ENCODE data around the gene TMEM151B. TPM values are rescaled to one million over a fixed set of nuclear protein-coding genes. Genes with fewer than 3 reads are reported as not detected.

TMEM151B gene
- total and polyA plus RNA-seq, 2 donors (not counting 1 experiment from before 2014, with no cell fraction given), result 0.01 to 0.10 TPM

- Histone ChIP-seq H3K9ac (ENCODE audit: low read length) (peak overlapping the region; percentile 99), H3K27ac (ENCODE audit: low read length in 2 of 2) (peak overlapping the region; percentile 93 to 99), H3K9me3 (ENCODE audit: control extremely low read depth in 1 of 3, control insufficient read depth in 2 of 3, insufficient read depth in 1 of 3, low read length in 2 of 3) (no peaks in the 10 kb centered on the region), H3K4me2 (replicated peaks; ENCODE audit: low read depth, low read length, poor library complexity, severe bottlenecking) (peak overlapping the region; percentile 97), H3K36me3 (replicated peaks in 1 of 2; ENCODE audit: control extremely low read depth in 1 of 2, control insufficient read depth in 1 of 2, extremely low read depth in 1 of 2, insufficient read depth in 2 of 2, low read length in 1 of 2) (peaks cover 5 to 25% of the 10 kb centered on the region in 2 experiments), H4K20me1 (ENCODE audit: control insufficient read depth, insufficient read depth, low read length, poor library complexity, severe bottlenecking) (peaks cover 35% of the 10 kb centered on the region), H3K4me3 (ENCODE audit: control extremely low read depth in 1 of 5, extremely low read depth in 1 of 5, insufficient read depth in 1 of 5, low read depth in 2 of 5, low read length in 4 of 5) (peak overlapping the region in 4 of 5 experiments; percentile 85 to 100 (median 92)), H3K79me2 (ENCODE audit: control insufficient read depth, insufficient read depth, low read length) (peaks cover 34% of the 10 kb centered on the region), H3K27me3 (replicated peaks in 1 of 4; ENCODE audit: control extremely low read depth in 1 of 4, control insufficient read depth in 3 of 4, insufficient read depth in 4 of 4, low read length in 3 of 4) (no peaks in the 10 kb centered on the region), H2AFZ (ENCODE audit: insufficient read depth, low read depth, low read length, poor library complexity, severe bottlenecking) (peak overlapping the region; percentile 86), H3K4me1 (ENCODE audit: control insufficient read depth in 2 of 2, insufficient read depth in 2 of 2, low read length in 2 of 2) (peaks cover 12 to 30% of the 10 kb centered on the region in 2 donors)
- CTCF ChIA-PET, result interaction anchor here (0.6 to 7.6 kb wide), 11 partner anchors 10 to 1219 kb away, joined by 3 to 68 read pairs (median 3); partner anchors contain the start of genes SLC29A1 and SLC35B2
- TF ChIP-seq CTCF (IDR thresholded peaks at IDR 0.05) (no peak), EZH2 (IDR thresholded peaks at IDR 0.05; ENCODE audit: borderline replicate concordance, insufficient read depth, low read depth, low read length, poor library complexity, severe bottlenecking) (no peak)
- DNase-seq (no peak), ATAC-seq (ENCODE audit: low read depth) (no peak)
- H3K9me3 Mint-ChIP-seq (ENCODE audit: insufficient read depth), result no peaks in the 10 kb centered on the region
- H3K27ac Mint-ChIP-seq, result peak overlapping the region; percentile 95
- intact Hi-C loops (cut with micrococcal nuclease), result loop anchor here (5.0 kb wide), 1 partner anchor 118 kb away; the partner anchor contains the start of genes MRPL14 and TMEM63B
- POLR2A ChIA-PET, result interaction anchor here (2.2 to 6.1 kb wide), 4 partner anchors 11 to 26 kb away, joined by 11 to 105 read pairs (median 70); partner anchors contain the start of genes NFKBIE, SLC29A1 and SLC35B2
- H3K27me3 Mint-ChIP-seq, result no peaks in the 10 kb centered on the region
- WGBS (ENCODE audit: insufficient coverage), result 75% methylated on average over 8 of the region's 12 CpGs
- peak overlapping the region; percentile 96 for H3K4me3 Mint-ChIP-seq
- peaks cover 40% of the 10 kb centered on the region for H3K4me1 Mint-ChIP-seq
These were observed 24.8 kb upstream of the TMEM151B start for GRCh38 chr6:44245391-44245911.
